Thyroid gland (tissue), 4 donors: ENCODE data around the gene CAMTA1. TPM values are rescaled to one million over a fixed set of nuclear protein-coding genes. Genes with fewer than 3 reads are reported as not detected.

Experiments used
- DNase-seq, 2 donors: peaks; one replicate each; pipeline ENCODE4 v3.0.0-alpha.2; 2019
- H3K27ac ChIP-seq, 3 donors: fragments of 200-600 bp; sonication (generic); 1 replicate in 2 of 3; 2 replicates in 1 of 3; pipeline ENCODE4 v1.5.1; 2016 to 2019; ENCODE audit warnings: mild to moderate bottlenecking in 1 of 3, moderate library complexity in 1 of 3
- H3K27me3 ChIP-seq: fragments of 200-600 bp; sonication (generic); one replicate; pipeline ENCODE4 v1.5.1; 2019
- H3K36me3 ChIP-seq, 2 donors: fragments of 200-600 bp; sonication (generic); one replicate each; pipeline ENCODE4 v1.5.1; 2016 to 2019
- H3K4me1 ChIP-seq, 2 donors: fragments of 200-600 bp; sonication (generic); one replicate each; pipeline ENCODE4 v1.5.1; 2017 to 2019
- H3K4me3 ChIP-seq, 3 donors: fragments of 200-600 bp; sonication (generic); replicated peaks in 1 of 3; 1 replicate in 2 of 3; 2 replicates in 1 of 3; pipeline ENCODE4 v1.5.1; 2016; ENCODE audit warnings: mild to moderate bottlenecking in 1 of 3
- H3K9me3 ChIP-seq: fragments of 200-600 bp; sonication (generic); one replicate; pipeline ENCODE4 v1.5.1; 2017
- POLR2A ChIP-seq, 2 donors: fragments of 450-650 bp; IDR thresholded peaks; one replicate each; pipeline ENCODE4 v1.6.1; 2017; ENCODE audit warnings: antibody characterized with exemption in 2 of 2, mild to moderate bottlenecking in 2 of 2, moderate library complexity in 1 of 2
- WGBS, 2 donors: methylation state at CpG; one replicate each; pipeline ENCODE4 v1.1.5; 2017; 5-methylcytosine and 5-hydroxymethylcytosine counted together
- intact Hi-C: fragments of 100-400 bp; cut with DNase I; formaldehyde crosslinking; loops from one replicate; pipeline ENCODE4 v1.15.1; 2023
- total RNA-seq, 4 donors: library from RNA; depleted of rRNA; stranded (reverse); fragments of >200 nt; gene quantifications; one replicate each; pipeline ENCODE4 v1.2.3, GENCODE V29; 2016
- TF ChIP-seq, protein P1 (sequence below), 6 experiments: fragments of 200-600 bp in 3 of 6; fragments of 450-650 bp in 3 of 6; sonication (generic) in 3 of 6; IDR thresholded peaks; one replicate each; pipeline ENCODE4 v1.5.1; 2016 to 2019; ENCODE audit warnings: antibody characterized with exemption in 6 of 6, mild to moderate bottlenecking in 2 of 6, inconsistent platforms in 1 of 6, moderate library complexity in 1 of 6

CAMTA1 gene
- total RNA-seq, 4 donors from 2014 or later: 63.9 to 124 (median 101) TPM

DNA sequence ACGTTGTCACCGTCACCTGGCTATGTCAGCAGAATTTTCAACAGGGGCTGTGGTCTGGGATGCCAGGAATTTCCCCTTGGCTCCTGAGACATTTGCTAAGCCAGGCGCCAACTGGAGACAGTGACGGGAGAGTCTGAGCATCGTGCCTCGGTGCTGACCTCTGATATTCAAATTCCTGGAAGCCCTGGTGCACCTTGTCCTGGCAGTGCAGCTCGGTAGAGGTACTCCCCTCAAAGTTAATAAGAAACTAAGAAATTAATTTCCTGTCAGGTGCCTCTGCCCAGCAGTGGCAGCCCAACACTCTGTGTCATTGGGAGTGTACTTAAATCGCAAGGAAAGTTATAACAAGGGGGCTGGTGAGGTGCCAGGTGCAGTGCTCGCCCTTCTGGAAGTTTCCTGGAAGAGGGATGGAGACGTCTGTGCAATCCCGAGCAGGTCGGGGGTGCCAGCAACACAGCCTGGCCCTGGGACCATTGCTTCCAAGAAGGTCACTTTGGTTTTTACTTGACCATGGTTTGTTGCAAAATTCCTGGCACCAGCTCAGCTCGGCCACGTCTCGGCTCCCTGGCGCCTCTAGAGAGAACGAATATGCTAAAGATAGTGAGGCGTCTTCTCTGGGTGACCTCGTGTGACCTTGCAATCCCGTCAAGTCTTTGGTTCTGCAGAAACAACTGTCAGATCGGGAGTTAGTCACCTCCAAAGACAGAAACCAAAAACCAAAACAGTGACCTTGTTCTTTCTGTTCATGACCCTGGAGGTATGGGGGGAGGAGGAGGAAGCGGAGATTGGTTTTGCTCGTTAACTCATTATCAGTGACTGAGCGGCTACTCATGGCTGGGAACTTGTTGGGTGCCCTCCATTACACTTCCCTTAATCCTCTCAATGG is 836.3 kb downstream of the CAMTA1 start:
- H3K4me3 ChIP-seq: no peak overlapping the region
- TF ChIP-seq, protein P1, sequence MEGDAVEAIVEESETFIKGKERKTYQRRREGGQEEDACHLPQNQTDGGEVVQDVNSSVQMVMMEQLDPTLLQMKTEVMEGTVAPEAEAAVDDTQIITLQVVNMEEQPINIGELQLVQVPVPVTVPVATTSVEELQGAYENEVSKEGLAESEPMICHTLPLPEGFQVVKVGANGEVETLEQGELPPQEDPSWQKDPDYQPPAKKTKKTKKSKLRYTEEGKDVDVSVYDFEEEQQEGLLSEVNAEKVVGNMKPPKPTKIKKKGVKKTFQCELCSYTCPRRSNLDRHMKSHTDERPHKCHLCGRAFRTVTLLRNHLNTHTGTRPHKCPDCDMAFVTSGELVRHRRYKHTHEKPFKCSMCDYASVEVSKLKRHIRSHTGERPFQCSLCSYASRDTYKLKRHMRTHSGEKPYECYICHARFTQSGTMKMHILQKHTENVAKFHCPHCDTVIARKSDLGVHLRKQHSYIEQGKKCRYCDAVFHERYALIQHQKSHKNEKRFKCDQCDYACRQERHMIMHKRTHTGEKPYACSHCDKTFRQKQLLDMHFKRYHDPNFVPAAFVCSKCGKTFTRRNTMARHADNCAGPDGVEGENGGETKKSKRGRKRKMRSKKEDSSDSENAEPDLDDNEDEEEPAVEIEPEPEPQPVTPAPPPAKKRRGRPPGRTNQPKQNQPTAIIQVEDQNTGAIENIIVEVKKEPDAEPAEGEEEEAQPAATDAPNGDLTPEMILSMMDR (IDR thresholded peaks at IDR 0.05): no peak
- TF ChIP-seq POLR2A (IDR thresholded peaks at IDR 0.05): no peak
- H3K27ac ChIP-seq: no peak overlapping the region
- no peaks in the 10 kb centered on the region for H3K9me3 ChIP-seq
- WGBS, 2 donors: 44 to 52% methylated on average over 20 to 24 of the region's 24 CpGs
- no peak for DNase-seq
- H3K36me3 ChIP-seq: no peaks in the 10 kb centered on the region
- H3K27me3 ChIP-seq: no peaks in the 10 kb centered on the region
- peaks cover 0 to 5% of the 10 kb centered on the region in 2 donors for H3K4me1 ChIP-seq
- intact Hi-C loops: no loop called here

DNA sequence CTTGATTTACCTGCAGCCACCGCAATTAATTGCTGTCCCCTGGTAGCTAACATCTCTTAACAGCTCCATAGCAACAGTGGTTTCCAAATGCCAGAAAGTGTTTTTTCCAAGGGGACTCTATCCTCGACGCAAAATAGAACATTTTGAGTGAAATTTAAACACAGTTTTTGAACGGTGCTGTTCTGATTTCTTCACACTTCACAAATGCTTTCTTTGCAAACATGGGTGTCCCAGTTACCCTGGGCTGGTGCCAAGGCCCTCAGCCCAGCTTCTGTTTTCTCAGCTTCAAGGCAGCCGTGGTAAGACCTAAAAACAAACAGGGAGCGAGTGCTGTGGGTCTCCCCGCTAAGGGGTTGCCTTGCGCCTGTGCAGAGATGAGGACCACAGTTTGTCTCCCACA is 838.6 kb downstream of the CAMTA1 start:
- Histone ChIP-seq H3K27me3 (no peaks in the 10 kb centered on the region), H3K9me3 (no peaks in the 10 kb centered on the region), H3K27ac (no peak overlapping the region), H3K36me3 (no peaks in the 10 kb centered on the region), H3K4me1 (peaks cover 0 to 5% of the 10 kb centered on the region in 2 donors), H3K4me3 (no peak overlapping the region)
- intact Hi-C loops: no loop called here
- TF ChIP-seq, protein P1 (IDR thresholded peaks at IDR 0.05): no peak
- no peak for TF ChIP-seq POLR2A (IDR thresholded peaks at IDR 0.05)
- WGBS, 2 donors: 24 to 48% methylated on average over 8 of the region's 8 CpGs
- peak; percentile 70 to 74 for DNase-seq

DNA sequence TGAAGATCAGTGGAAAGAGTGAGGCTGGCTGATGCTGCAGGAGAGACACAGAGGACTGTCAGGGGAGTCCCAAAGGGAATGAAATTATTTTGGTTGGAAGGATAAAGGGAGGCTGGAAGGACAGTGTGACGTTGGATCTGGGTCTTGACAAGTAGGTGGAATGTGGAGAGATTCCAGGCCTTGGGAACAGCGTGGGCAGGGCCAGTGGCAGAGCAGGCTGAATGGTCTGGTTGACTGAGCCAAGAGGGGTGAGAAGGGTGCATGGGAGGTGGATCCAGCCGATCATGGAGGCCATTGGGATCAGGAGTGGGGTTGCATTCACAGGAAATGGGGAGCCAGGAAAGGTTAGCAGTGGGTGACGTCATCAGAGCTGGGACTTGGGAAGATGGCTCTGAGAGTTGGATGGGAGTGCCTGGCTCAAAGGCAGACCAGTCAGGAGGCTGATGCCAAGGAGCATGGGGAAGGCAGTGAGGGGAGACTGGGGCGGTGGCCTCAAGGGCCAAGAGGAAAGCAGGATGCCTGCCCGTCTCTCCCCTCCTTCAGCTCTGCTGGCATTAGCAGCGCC is 839.6 kb downstream of the CAMTA1 start:
- Histone ChIP-seq H3K4me3 (no peak overlapping the region), H3K4me1 (peaks cover 0 to 5% of the 10 kb centered on the region in 2 donors), H3K36me3 (no peaks in the 10 kb centered on the region), H3K27ac (no peak overlapping the region), H3K27me3 (no peaks in the 10 kb centered on the region), H3K9me3 (no peaks in the 10 kb centered on the region)
- intact Hi-C loops: no loop called here
- TF ChIP-seq POLR2A (IDR thresholded peaks at IDR 0.05): no peak
- TF ChIP-seq, protein P1 (IDR thresholded peaks at IDR 0.05): no peak
- WGBS, 2 donors: 70 to 83% methylated on average over 7 of the region's 7 CpGs
- no peak for DNase-seq

DNA sequence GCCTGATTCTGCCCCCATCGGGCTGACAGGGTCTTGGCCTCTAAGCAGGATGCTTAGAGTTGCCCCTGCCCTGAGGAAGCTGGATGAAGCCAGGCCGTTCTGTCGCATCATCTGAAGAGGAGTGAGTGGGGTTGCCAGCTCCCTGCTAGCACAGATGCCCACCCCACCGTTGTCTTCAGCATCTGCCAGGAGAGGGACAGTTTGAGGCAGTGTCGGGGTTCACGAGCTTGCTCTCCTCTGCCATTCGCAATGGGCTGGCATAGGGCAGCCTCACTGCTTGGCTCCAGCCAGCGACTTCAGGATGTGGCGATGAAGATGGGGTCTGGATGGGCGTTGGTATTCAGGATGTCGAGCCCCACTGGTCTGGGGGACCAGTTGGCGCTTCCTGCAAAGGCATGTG is 840.1 kb downstream of the CAMTA1 start:
- H3K36me3 ChIP-seq: no peaks in the 10 kb centered on the region
- no peak overlapping the region for H3K27ac ChIP-seq
- no peaks in the 10 kb centered on the region for H3K27me3 ChIP-seq
- 88 to 89% methylated on average over 8 to 11 of the region's 12 CpGs for WGBS, 2 donors
- no peaks in the 10 kb centered on the region for H3K9me3 ChIP-seq
- intact Hi-C loops: no loop called here
- DNase-seq: no peak
- peaks cover 0 to 5% of the 10 kb centered on the region in 2 donors for H3K4me1 ChIP-seq
- no peak for TF ChIP-seq POLR2A (IDR thresholded peaks at IDR 0.05)
- TF ChIP-seq, protein P1 (IDR thresholded peaks at IDR 0.05): no peak
- no peak overlapping the region for H3K4me3 ChIP-seq

DNA sequence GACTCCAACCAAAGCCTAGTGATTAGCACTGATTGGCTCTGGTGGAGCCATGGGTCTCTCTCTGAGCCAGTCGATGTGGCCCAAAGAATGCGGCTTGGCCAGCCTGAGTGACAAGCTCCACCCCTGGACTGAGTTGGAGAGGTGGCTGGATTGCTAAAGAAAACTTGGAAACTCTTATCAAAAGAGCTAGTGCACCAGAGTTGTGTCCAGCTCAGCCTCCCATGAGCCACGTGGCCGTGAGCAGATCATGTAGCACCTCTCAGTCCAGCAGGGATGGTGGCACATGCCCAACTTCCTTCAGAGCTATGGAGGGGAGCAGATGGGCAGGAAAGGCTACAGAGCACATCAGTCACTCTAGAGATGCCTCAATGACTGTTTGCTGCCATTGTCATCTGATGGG is 843.0 kb downstream of the CAMTA1 start:
- peak; percentile 64 to 65 for DNase-seq
- H3K4me1 ChIP-seq: peaks cover 0 to 5% of the 10 kb centered on the region in 2 donors
- intact Hi-C loops: no loop called here
- no peak overlapping the region for H3K4me3 ChIP-seq
- no peak overlapping the region for H3K27ac ChIP-seq
- WGBS, 2 donors: 12 to 46% methylated on average over 2 to 4 of the region's 4 CpGs
- TF ChIP-seq POLR2A (IDR thresholded peaks at IDR 0.05): no peak
- TF ChIP-seq, protein P1 (IDR thresholded peaks at IDR 0.05): no peak
- H3K27me3 ChIP-seq: no peaks in the 10 kb centered on the region
- no peaks in the 10 kb centered on the region for H3K36me3 ChIP-seq
- H3K9me3 ChIP-seq: no peaks in the 10 kb centered on the region
